ENCODE results near the gene SPRY2.

DNA sequence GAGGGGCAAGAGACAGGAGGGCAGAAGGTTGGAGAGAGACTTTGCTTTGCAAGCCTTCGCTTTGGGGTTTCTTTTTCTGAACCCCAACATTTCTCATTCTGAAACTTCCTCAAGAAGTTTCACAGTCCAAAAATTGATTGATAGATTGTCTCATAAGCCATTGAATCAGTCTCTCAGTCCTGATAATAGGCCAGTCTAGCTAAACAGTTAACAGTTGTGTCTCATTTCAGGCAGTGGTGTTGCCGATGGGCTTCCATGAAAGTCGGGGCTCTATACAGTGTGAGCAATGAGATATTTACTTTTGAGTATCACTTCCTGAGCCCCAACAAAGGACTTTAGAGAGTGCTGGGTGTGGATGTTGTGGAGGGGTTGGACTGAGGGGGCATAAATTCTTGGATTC, 26.5 kb upstream of the SPRY2 start:
- TF ChIP-seq, protein P1, sequence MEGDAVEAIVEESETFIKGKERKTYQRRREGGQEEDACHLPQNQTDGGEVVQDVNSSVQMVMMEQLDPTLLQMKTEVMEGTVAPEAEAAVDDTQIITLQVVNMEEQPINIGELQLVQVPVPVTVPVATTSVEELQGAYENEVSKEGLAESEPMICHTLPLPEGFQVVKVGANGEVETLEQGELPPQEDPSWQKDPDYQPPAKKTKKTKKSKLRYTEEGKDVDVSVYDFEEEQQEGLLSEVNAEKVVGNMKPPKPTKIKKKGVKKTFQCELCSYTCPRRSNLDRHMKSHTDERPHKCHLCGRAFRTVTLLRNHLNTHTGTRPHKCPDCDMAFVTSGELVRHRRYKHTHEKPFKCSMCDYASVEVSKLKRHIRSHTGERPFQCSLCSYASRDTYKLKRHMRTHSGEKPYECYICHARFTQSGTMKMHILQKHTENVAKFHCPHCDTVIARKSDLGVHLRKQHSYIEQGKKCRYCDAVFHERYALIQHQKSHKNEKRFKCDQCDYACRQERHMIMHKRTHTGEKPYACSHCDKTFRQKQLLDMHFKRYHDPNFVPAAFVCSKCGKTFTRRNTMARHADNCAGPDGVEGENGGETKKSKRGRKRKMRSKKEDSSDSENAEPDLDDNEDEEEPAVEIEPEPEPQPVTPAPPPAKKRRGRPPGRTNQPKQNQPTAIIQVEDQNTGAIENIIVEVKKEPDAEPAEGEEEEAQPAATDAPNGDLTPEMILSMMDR (IDR thresholded peaks at IDR 0.05), result no peak
- TF ChIP-seq POLR2A (IDR thresholded peaks at IDR 0.05), result no peak

Data from body of pancreas (tissue), 4 donors.